DOHH2 (cell line): Measurements from ENCODE around the gene RBM20.

Source experiments
- EZH2phosphoT487 ChIP-seq: fragments of 200-600 bp; sonication (generic); IDR thresholded peaks from 2 replicates; pipeline ENCODE4 v1.6.1; 2017; ENCODE audit warnings: borderline replicate concordance, mild to moderate bottlenecking, antibody characterized with exemption, low read length, moderate library complexity, mixed read lengths
- TF ChIP-seq, protein P1 (sequence below): fragments of 200-600 bp; sonication (generic); IDR thresholded peaks from one replicate; pipeline ENCODE4 v1.5.1; 2014; ENCODE audit warnings: antibody characterized with exemption, mild to moderate bottlenecking, low read depth, low read length; ENCODE audit not compliant: poor library complexity, severe bottlenecking

DNA sequence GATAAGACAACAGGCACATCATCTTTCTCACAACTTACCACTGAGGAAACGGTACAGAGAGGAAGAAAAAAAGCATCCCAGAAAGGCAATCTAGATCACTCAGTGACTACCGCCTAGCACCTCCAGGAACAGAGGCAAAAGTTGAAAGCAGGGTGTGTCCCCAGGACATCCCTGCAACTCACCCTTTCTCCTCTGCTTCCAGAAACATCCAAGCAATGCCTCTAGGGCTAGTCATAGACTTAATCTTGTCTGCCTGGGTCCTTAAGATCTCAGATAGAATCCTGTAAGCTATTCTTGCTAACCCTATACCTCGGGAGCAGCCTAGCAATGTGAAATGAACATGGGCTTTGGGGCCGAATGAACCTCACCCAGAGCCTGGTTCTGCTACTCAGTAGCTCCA is 208.8 kb downstream of the RBM20 start:
- no peak for TF ChIP-seq EZH2phosphoT487
- TF ChIP-seq, protein P1, sequence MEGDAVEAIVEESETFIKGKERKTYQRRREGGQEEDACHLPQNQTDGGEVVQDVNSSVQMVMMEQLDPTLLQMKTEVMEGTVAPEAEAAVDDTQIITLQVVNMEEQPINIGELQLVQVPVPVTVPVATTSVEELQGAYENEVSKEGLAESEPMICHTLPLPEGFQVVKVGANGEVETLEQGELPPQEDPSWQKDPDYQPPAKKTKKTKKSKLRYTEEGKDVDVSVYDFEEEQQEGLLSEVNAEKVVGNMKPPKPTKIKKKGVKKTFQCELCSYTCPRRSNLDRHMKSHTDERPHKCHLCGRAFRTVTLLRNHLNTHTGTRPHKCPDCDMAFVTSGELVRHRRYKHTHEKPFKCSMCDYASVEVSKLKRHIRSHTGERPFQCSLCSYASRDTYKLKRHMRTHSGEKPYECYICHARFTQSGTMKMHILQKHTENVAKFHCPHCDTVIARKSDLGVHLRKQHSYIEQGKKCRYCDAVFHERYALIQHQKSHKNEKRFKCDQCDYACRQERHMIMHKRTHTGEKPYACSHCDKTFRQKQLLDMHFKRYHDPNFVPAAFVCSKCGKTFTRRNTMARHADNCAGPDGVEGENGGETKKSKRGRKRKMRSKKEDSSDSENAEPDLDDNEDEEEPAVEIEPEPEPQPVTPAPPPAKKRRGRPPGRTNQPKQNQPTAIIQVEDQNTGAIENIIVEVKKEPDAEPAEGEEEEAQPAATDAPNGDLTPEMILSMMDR: no peak
